Bone marrow (tissue), 2 donors: Measurements from ENCODE around the gene CBL.
A peak's percentile ranks its signal among the peaks of the same experiment; 100 is the strongest.

Experiments
- DNase-seq, 2 donors: peaks; one replicate each; lab custom pipeline; 2025; lab: John Stamatoyannopoulos, UW

The CBL gene

DNA sequence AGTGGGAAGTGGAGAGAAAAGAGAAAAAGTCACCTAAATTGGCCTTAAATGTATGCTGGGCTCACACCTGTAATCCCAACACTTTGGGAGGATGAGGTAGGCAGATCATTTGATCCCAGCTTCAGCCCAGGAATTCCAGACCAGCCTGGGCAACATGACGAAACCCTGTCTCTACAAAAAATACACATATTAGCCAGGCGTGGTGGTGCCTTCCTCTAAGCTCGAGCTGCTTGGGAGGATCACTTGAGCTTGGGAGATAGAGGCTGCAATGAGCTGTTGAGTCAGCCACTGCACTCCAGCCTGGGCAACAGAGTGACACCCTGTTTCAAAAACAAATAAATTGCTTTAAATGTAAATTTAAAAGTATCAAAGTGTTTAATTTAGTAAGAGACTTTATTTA is 3.9 kb downstream of the CBL start:
- no peak for DNase-seq

DNA sequence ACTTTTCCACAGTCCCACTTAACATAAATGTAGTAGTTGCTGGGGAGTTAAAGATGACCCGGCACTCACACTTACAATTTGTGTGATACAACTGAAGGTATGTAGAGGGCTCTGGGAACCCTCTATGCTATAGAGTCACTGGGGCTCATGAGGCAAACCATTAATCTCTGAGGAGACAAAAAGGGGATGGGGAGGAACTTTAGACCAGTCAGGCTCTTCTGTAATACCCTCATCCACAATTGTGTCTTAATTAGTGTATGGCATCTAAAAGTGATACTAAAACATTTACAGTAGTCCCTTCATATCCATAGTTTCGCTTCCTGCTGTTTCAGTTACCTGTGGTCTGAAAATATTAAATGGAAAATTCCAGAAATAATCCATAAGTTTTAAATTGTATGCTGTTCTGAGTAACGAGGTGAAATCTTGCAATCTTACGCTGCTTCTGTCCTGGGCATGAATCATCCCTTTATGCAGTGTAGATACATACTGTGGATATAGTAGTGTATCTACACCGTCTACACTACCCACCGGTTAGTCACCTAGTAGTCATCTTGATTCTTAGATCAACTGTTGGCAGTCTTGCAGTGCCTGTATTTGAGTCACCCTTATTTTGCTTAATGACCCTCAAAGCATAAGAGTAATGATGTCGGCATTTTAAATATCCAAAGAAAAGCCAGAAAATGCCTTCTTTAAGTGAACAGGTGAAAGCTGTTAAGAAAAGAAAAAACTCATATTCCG is 12.2 kb downstream of the CBL start:
- peak in 1 of 2 donors; percentile 39 for DNase-seq

DNA sequence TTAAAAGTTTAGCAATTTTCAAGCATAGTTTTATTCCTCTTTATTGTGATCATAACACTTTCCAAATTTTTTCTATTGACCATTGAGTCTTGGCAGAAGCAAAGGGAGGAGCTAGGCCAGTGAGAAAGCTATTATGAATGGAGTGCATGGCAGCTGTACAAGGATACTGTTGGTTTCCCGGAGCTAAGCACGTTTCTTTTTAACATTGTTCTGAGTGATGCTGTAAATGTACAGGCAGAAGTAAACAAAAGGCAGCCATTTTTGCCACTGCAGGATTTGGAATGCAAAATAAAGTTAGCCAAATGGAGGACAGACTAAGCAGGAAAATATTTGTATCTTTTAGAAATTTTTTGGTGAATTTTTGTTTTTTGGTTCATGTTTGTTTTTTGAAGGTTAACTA is 16.2 kb downstream of the CBL start:
- no peak for DNase-seq

DNA sequence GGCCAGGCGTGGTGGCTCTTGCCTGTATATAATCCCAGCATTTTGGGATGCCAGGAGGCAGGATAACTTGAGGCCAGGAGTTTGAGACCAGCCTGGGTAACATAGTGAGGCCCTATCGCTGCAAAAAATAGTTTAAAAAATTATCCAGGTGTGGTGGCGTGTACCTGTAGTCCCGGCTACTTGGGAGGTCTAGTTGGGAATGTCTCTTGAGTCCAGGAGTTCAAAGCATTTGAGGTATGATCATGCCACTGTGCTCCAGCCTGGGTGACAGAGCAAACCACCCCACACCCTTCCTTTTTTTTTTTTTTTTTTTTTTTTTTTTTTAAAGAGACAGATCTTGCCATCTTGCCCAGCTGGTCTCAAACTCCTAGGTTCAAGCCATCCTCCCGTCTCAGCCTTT is 16.8 kb downstream of the CBL start:
- no peak for DNase-seq

DNA sequence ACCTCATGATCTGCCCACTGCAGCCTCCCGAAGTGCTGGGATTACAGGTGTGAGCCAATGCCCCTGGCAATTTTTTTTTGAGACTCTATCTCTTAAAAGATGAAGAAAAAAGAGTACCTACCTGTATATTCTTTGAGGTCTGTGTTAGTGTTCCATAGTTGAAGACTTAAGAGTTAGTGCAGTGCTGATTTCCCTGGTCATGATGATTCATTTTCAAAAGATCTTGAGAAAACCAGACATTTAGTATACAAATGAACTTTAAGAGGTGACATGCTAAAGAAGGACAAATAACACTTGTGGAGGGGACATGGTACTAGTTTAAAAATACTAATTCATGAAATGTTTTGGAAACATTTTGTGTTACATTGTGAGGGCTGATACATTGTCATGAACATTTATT is 17.7 kb downstream of the CBL start:
- no peak for DNase-seq

DNA sequence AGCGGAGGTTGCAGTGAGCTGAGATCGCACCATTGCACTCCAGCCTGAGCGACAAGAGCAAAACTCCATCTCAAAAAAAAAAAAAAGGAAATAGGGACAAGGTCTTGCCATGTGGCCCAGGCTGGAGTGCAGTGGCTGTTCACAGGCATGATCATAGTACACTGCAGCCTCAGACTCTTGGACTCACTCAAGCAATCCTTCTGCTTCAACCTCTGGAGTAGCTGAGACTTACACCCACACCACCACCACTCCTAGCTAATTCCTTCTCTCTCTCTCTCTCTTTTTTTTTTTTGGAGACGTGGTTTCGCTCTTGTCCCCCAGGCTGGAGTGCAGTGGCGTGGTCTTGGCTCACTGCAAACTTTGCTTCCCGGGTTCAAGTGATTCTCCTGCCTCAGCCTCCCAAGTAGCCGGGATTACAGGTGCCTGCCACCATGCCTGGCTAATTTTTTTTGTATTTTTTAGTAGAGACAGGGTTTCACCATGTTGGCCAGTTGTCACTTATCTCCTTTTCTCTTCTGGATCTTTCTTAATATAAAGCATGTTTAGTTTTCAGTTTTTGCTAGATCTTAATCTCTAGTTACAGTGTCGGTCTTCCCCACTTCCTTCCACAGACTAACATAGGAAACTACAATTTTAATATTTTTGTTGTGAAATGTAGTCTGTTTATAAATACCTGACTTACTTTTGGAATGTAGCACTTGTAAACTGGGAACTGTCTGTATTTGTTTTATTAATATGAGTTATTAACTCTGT is 22.6 kb downstream of the CBL start:
- peak in 1 of 2 donors; percentile 4 for DNase-seq

DNA sequence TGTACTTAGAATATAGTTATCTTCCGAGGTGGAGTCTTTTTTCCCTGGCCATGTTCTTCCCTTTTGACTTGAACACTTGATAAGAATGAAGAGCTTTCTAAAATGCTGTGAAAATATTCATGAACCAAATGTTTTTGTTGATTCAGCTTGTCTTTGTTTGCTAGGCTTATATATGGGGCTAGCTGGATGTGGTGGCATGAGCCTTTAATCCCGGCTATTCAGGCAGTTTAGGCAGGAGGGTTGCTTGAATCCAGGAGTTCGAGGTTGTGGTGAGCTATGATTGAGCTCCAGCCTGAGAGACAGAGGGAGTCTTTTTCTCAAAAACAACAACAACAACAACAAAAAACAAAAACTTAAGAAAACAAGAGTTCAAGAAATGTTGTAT is 23.1 kb downstream of the CBL start:
- no peak for DNase-seq

DNA sequence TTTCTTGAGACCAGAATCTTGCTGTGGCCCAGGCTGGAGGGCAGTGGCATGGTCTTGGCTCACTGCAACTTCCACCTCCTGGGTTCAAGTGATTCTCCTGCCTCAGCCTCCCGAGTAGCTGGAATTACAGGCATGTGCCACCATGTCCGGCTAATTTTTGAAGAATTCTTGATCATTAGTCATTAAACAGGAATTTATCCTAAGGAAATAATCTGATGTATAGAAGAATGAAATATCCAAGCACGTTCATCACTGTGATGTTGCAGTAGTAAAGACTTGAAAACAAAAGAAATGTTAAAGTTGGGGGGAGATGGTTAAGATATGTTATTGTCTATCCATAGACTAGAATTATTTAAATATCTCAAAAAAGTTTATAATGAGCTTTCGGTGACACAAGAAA is 23.6 kb downstream of the CBL start:
- no peak for DNase-seq

DNA sequence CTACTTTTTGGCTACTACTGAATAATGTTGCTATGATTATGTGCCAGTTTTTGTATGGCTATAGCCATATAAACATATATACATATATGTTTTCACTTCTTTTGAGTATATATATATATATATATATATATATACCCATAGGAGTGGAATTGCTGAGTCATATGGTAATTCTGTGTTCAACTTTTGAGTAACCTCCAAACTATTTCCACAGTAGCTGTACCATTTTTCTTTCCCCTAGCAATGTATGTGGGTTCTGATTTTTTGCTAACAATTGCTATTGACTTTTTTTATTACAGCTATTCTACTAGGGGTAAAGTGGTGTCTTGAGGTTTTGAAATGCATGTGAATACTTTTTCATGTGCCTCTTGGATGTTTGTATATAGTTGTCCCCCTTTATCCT is 30.4 kb downstream of the CBL start:
- no peak for DNase-seq

DNA sequence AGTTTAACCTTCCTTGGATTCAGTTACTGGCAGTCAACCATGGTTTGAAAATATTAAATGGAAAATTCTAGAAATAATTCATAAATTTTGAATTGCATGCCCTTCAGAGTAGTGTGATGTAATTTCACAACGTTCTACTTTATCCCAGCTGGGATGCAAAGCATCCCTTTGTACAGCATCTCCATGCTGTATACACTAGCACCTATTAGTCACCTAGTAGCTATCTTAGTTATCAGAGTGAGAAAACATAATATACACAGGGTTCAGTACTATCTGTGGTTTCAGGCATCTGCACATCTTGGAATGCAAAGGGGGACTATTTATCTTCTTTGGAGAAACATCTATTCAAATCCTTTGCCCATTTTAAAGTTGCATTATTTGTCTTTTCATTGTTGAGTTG is 30.8 kb downstream of the CBL start:
- no peak for DNase-seq

DNA sequence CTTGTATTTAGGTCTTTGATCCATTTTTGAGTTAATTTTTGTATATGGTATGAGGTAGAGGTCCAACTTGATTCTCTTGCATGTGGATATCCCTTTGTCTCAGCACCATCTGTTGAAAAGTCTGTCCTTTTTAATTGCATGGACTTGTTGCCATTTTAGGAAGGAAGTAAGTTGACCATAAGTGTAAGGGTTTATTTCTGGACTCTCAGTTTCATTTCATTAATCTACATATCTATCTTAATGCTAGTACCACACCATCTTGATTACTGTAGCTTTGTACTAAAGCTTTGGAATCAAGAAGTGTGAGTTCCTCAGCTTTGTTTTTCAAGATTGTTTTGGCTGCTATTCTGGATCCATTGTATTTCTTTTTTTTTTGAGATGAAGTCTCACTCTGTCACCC is 31.4 kb downstream of the CBL start:
- no peak for DNase-seq

DNA sequence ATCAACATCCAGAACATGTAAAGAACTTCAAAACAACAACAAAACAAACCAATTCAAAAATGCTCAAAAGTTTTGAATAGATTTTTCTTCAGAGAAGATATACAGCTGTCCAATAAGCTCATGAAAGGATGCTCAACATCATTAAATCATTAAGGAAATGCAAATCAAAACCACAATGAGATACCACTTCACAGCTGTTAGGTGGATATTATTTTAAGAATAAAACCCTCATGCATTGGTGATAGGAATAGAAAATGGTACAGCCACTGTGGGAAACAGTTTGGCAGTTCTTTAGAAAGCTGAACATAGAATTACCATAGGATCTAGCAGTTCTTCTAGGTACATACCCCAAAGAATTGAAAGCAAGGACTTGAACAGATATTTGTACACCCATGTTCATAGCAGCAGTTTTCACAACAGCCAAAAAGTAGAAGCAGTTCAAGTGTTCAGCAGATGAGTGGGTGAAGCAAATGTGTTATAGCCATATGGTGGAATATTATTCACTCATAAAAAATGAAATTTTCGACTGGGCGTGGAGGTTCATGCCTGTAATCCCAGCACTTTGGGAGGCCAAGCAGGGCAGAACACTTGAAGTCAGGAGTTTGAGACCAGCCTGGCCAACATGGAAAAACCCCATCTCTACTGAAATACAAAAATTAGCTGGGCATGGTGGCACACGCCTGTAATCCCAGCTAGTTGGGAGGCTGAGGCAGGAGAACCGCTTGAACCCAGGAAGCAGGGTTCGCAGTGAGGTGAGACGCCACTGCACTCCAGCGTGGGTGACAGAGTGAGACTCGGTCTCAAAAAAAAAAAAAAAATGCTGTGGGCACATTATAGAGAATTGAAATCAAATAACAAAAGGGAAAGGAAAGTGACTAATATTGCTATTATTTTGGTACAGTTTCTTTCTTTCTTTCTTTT is 42.9 kb downstream of the CBL start:
- DNase-seq = no peak

DNA sequence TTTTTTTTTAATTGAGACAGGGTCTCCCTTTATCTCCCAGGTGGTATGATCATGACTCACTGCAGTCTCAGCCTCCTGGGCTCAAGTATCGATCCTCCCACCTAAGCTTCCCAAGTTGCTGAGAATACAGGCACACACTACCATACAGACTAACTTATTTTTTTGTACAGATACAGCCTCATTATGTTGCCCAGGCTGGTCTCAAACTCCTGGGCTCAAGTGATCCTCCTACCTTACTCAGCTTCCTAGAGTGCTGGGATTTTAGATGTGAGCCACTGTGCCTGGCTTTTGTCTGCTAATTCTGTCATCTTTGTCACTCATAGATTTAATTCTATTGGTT is 43.5 kb downstream of the CBL start:
- no peak for DNase-seq

DNA sequence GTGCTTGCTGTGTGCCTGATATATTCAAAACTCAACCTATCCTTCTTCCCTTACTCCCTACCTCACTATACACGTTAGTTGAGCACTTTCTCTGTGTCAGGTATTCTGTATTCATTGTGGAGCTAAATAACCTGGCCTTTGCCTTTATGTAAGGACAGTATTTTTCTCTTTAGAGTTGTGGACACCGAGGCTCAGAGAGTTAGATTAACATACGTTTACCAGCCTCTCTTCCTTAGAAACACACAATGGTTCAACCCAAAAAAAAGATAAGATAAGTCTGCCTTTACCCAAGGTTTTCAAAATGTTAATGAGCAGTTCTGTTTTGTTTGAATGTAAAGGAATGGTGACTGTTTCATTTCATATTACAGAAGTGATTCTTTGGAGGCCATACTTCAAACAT is 45.0 kb downstream of the CBL start:
- DNase-seq = no peak

DNA sequence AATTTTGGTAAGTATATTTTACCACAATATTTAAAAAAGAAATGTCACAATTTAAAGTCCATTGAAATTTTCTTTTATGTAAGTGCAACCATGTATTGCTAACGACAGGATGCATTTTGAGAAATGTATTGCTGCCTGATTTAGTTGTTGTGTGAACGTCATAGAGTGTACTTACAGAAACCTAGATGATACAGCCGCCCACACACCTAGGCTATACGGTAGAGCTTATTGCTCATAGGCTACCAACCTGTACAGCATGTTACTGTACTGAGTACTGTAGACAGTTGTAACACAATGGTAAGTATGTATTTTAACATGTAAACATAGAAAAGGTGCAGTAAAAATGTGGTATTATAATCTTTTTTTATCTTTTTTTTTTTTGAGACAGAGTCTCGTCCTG is 48.1 kb downstream of the CBL start:
- DNase-seq = no peak

DNA sequence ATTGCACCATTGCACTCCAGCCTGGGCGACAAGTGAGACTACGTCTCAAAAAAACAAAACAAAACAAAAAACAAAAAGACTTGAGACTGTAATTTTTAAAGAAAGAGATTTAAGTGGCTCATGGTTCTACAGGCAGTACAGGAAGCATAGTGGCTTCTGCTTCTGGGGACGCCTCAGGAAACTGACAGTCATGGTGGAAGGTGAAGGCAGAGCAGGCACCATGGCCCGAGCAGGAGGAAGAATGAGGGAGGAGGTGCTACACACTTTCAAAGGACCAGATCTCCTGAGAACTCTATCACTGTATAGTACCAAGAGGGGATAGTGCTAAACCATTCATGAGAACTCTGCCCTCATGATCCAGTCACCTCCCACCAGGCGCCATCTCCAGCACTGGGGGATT is 52.0 kb downstream of the CBL start:
- peak in 1 of 2 donors; percentile 26 for DNase-seq

DNA sequence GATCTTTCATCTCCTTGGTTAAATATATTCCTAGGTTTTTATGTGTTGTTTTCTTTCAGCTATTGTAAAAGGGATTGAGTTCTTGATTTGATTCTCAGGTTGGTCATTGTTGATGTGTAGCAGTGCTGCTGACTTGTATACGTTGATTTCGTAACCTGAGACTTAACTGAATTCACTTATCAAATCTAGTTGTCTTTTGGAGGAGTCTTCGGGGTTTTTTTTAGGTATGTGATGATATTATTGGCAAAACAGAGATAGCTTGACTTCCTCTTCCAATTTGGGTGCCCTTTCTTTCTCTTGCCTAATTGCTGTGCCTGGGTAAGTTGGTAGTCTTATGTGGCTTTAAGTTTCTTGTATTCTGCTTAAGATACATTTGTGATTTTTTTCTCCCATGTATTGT is 52.8 kb downstream of the CBL start:
- no peak for DNase-seq

DNA sequence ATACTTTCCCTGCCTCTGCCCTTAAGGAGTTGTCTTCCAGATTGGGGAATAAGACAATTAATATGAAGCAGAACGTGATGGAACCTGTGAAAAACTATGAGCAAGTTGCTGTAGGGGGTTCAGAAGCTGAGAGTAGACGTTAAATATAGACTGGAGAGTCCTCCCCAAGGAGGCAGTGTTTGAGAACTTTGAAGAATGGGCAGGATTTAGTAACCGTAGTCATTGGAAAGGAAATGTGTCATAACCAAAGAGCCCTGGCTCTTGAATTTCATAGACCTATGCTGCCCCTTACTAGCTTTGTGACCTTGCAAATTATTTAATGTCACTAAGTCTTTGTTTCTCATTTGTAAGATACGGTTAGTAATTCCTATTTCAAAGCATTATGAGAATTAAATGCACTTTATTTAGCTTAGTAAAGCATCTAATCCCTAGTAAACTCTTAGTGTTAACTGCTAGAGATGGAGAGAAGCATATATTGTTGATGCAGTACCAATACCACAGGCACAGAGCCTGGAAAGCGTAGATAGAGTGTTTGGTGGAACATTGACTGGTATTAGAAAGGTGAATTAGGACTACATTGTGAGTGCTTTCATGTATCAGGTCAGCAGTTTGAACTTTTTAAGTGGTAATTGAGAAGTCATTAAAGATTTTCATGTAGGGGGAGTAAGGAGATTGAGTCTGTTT is 56.7 kb downstream of the CBL start:
- peak in 1 of 2 donors; percentile 73 for DNase-seq

DNA sequence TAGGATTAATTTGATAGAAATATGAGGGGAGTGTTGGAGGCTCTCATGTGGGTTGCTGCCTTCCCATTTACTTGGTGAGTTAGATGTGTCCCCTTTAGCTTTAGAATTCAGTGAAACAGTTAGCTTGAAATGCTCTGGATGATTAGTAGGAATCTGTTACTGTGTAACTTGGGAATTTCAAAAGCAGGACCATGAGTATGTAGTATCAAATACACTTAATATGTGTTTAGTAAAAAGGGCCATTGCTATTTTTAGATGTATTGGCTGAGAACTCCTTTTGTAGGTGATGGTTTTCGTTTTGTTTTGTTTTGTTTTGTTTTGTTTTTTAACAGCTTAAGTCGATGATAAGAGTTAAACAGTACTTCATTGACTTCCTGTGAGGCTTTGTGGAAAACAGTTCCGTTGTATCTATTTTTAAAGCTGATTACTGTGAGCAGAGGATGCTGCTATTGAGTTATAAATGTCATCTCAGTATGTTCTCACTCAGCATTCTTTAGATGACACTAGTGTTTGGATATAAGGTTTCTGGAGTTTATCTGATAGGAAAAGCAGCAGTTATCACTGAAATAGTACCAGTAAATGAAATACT is 57.3 kb downstream of the CBL start:
- peak in 1 of 2 donors; percentile 57 for DNase-seq

DNA sequence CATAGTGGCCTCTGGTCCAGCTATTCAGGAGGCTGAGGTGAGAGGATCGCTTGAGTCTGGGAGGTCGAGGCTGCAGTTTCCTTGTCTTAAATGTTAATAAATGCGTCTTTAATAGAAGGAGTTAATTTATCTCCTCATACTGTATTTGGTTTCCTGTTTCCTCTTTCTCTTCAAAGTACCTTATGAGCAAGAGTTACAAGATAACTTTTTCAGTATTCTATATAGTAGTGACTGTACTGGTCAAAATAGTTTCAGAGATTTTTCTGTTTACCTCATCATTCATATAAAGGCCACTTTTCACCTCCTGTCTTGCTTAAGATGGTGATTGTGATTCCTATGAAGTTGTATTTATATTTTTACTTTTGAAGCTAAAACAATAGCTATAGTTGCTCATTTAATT is 59.9 kb downstream of the CBL start:
- no peak for DNase-seq

DNA sequence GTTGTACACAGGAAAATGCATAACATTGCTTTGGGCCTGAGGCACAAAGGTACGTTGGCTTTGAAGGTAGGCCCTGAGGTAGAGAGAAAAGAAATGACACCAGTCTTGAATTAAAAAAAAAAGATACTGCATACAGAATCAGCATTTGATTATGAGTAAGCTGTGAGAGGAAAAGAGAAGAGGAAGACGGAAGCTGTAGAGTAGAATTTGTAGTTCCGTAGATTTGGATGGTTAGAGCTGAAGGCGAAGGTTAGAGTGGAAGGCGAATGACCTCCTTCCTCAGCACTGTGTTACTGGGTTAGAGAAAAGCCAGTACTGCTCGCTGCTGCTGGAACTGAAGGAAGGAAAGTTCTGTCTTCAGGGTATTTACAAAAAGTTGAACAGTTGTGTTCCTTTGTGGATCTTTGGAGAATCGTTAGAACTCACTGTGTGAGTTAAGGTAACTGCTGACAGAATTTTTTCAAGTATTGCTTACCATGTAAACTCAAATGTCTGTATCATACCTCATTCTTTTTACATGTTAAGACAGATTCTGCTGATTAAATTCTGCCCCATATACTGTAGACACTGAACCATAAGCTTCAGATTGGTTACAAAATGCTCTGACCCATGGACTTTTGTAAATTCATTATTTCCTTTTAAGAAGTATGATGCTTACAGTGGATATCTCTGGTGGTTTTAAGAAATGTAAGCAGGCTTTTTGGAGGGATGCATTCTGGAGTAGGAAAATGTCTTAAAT is 60.5 kb downstream of the CBL start:
- DNase-seq = no peak
